Stimulated activated CD8-positive, alpha-beta memory T cell treated with anti-CD3 and anti-CD28 coated beads, Interleukin-15, amount 100 ng/mL, for 1 hour (primary cell): Measurements from ENCODE around the gene ADIPOR1.
"Not testable (repeated sequence)": the region's sequence is repeated elsewhere in the genome, so short reads cannot be mapped to it uniquely, and the experiment has no call there.

Experiments used
- DNase-seq: peaks from one replicate; pipeline ENCODE4 v3.0.0-alpha.2; 2020; ENCODE audit warnings: low read depth

Gene ADIPOR1

GRCh38 chr1:202938287-202938925 is 19.7 kb downstream of the ADIPOR1 start:
- DNase-seq: no peak

- DNase-seq: not testable (repeated sequence)
Observed at GRCh38 chr1:202936409-202936808, 21.7 kb downstream of the ADIPOR1 start.

GRCh38 chr1:202935844-202936243 is 22.3 kb downstream of the ADIPOR1 start:
- no peak for DNase-seq

GRCh38 chr1:202934755-202935154 is 23.4 kb downstream of the ADIPOR1 start:
- no peak for DNase-seq

- DNase-seq: no peak
Observed at GRCh38 chr1:202932476-202932875, 25.6 kb downstream of the ADIPOR1 start.

DNA sequence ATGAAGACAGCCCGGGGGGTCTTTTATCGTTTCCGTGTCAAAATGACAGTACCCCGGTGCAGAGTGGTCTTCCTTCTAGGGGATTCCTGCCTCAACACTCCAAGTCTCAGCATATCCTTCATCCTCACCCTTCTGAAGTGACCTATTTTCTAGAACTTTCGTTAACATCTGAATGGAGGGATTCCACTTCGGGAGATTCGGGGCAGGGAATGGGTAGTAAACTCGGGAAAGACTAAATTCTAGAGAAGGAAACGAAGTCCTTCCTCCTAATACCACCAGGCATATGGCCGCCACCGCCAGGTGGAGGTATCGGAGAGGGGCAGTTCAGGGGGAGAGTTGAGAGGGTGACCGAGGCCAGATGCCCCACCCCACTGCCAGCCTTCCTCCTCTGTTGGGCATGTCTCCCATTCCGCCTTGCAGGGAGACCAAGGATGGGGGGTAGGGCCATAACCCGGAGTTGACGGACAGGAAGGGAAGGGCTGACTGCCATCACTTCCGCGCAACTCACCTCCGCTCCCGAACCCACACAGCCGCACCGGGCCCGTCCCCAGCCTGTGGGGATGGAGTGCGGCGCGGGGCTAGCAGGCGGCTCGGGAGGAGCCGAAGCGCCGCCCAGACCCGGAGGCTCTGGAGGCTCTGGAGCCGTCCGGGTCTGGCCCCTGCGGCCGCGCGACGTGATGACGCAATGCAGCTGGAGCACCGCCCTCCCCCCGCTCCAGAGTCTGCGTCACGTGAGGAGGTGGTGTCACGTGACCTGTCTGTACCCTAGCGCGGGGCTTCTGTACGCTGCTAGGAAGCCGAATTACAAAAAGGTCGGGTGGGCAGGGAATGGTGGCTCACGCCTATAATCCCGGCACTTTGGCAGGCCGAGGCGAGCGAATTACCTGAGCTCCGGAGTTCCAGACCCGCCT is 31.3 kb downstream of the ADIPOR1 start, which contains the start of gene KLHL12:
Gene KLHL12, minus strand, starts transcription at position 654 of the 911 bp plus-strand sequence. CDS start 2,072 bp downstream, outside the sequence.
- DNase-seq: peak; percentile 91

- no peak for DNase-seq
Observed at GRCh38 chr1:202923533-202923932, 34.6 kb downstream of the ADIPOR1 start.

DNA sequence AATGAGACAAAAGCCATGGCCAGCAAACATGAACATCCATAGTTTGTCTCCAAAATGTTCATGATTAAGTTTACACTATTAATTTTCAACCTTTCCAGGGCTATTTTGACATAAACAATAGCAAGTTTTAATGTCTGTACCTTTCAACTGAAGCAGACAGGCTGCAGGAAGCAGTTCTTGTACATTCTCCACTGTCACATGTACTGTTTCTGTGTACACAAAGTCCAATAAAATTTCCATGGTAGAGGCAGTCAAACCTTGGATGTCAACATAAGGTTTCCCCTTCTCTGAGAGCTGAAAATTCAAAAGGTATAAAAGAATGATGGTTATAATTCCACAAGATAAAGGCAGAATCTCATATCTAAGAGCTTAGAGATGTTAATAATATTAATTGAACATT is 38.5 kb downstream of the ADIPOR1 start:
- DNase-seq: no peak

- no peak for DNase-seq
Observed at GRCh38 chr1:202915146-202915545, 43.0 kb downstream of the ADIPOR1 start.

DNA sequence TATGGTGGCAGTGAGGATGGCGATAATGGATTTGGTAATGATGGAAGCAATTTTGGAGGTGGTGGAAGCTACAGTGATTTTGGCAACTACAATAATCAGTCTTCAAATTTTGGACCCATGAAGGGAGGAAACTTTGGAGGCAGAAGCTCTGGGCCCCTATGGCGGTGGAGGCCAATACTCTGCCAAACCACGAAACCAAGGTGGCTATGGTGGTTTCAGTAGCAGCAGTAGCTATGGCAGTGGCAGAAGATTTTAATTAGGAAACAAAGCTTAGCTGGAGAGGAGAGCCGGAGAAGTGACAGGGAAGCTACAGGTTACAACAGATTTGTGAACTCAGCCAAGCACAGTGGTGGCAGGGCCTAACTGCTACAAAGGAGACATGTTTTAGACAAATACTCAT is 45.6 kb downstream of the ADIPOR1 start:
- DNase-seq: not testable (repeated sequence)

- no peak for DNase-seq
Observed at GRCh38 chr1:202909494-202909893, 48.6 kb downstream of the ADIPOR1 start.

DNA sequence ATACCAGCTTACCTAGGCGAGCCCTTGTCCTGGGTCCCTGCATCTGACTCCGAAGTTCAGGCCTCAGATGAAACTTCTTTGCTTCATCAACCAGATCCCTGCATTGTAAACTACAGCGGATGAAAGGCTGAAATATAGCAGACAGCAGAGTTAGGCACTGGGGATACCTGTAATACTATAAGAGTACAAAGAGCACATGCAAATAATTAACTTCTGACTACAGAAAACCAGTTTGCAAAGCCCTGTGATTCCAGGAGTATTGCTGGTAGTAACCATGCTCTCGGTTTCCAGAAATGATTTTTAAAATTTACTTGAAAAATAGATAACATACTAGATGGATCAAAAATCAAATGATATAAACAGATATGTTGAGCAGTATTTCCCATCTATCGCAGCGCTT is 49.1 kb downstream of the ADIPOR1 start:
- no peak for DNase-seq

DNA sequence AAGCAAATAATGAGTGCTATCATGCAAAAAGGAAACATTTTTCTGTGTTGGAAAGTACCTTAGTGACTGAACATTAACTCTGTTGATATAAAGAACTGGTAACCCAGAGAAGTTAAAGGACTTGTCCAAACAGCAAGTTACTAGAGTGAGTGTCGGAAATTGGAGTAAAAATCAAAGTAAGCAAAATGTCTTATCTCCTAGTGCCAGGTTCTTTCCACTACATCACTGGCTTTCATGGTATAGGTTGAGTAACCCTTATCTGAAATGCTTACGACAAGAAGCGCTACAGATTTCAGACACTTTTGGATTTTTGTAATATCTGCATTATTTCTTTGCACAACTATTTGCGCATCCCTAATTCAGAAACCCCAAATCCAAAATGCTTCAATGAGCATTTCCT is 52.8 kb downstream of the ADIPOR1 start:
- no peak for DNase-seq

GRCh38 chr1:202903808-202904207 is 54.3 kb downstream of the ADIPOR1 start:
- DNase-seq: not testable (repeated sequence)

- no peak for DNase-seq
Observed at GRCh38 chr1:202901555-202901954, 56.6 kb downstream of the ADIPOR1 start.

DNA sequence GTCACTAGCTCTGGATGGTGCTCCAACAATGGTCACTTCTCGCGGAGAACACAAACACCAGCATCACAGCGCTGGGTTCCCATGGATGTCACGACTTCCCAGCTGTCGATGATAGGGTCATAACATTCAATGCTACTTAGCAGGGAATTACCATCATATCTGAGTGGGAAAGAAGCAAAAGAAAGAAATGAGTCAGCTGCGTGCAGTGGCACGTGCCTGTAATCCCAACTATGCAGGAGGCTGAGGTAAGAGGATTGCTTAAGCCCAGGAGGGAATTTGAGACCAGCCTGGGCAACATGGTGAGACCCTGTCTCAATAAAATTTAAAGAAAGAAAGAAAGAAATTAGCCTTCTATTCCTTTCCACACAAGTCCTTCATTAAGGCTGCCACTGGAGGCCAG is 65.6 kb downstream of the ADIPOR1 start:
- DNase-seq: no peak
